Measurements from ENCODE around the gene RERE. TPM values are rescaled to one million over a fixed set of nuclear protein-coding genes. Genes with fewer than 3 reads are reported as not detected.
A peak's percentile ranks its signal among the peaks of the same experiment; 100 is the strongest.

RERE gene
- total and polyA plus RNA-seq, 11 donors, result 53.5 to 236 (median 121) TPM

DNA sequence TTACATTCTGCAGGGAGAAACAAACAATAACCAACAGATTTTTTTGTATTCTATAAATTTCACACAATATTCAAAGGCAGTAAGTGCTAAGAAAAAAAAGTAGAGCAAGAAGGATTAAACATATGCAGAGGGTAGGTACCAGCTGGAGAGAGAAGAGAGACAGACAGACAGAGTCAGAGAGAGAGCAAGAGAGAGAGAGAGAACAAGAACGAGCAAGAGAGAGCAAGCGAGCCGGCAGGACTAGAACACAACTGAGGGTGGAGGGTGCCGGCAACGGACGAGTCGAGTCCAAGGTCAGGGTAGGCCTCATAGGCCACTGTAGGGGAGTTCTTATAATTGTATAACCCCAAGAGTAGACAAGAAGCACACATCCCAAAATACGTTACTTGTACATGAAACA is 97.1 kb downstream of the RERE start:
- intact Hi-C loops (cut with DNase I), result loop anchor here in 4 of 10 donors (10.0 kb wide), 3 partner anchors 124 to 366 kb away; no protein-coding TSS in a partner anchor
- Histone ChIP-seq H3K4me3 (no peak overlapping the region), H3K9me3 (no peaks in the 10 kb centered on the region), H3K4me1 (peaks cover 0 to 5% (median 0%) of the 10 kb centered on the region in 12 donors), H3K27ac (no peak overlapping the region), H3K36me3 (no peaks in the 10 kb centered on the region), H3K27me3 (no peaks in the 10 kb centered on the region)
- TF ChIP-seq, protein P1, sequence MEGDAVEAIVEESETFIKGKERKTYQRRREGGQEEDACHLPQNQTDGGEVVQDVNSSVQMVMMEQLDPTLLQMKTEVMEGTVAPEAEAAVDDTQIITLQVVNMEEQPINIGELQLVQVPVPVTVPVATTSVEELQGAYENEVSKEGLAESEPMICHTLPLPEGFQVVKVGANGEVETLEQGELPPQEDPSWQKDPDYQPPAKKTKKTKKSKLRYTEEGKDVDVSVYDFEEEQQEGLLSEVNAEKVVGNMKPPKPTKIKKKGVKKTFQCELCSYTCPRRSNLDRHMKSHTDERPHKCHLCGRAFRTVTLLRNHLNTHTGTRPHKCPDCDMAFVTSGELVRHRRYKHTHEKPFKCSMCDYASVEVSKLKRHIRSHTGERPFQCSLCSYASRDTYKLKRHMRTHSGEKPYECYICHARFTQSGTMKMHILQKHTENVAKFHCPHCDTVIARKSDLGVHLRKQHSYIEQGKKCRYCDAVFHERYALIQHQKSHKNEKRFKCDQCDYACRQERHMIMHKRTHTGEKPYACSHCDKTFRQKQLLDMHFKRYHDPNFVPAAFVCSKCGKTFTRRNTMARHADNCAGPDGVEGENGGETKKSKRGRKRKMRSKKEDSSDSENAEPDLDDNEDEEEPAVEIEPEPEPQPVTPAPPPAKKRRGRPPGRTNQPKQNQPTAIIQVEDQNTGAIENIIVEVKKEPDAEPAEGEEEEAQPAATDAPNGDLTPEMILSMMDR (IDR thresholded peaks at IDR 0.05), result no peak
- TF ChIP-seq POLR2A (IDR thresholded peaks at IDR 0.05), result no peak
- no peak for DNase-seq
- WGBS, 4 donors, result 93 to 98% (median 96%) methylated on average over 8 of the region's 8 CpGs
- no peak for ATAC-seq

DNA sequence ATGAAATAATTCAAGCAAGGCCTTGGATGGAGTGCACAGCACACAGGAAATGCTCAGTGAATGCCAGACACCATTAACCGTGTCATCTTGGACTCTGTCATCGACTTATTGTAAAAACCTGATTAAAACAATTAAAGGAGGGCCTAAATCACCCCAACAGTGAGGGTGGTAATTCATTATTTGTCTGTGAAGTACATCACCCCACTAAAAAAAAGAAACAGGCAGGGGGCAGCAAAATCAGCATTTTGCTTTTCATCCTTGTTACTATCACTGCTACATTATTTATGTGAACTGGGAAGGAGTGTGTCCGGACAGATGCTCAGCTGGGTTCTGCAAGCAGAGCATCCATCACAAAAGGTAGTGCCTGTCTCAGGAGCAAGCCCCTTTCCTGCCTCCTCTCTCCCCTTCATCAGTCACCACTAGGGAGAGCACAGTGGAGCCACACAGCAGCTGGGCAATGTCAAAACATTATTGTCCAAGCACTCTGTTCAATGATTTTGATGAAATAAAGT is 98.5 kb downstream of the RERE start:
- DNase-seq (no peak), ATAC-seq (no peak)
- Histone ChIP-seq H3K27ac (no peak overlapping the region), H3K27me3 (no peaks in the 10 kb centered on the region), H3K4me3 (no peak overlapping the region), H3K4me1 (peaks cover 0 to 5% (median 0%) of the 10 kb centered on the region in 12 donors), H3K36me3 (no peaks in the 10 kb centered on the region), H3K9me3 (no peaks in the 10 kb centered on the region)
- TF ChIP-seq POLR2A (IDR thresholded peaks at IDR 0.05), result no peak
- TF ChIP-seq, protein P1 (IDR thresholded peaks at IDR 0.05), result peak in 7 of 12 donors; percentile 7 to 37 (median 23)
- intact Hi-C loops (cut with DNase I), result no loop called here
- WGBS, 4 donors, result 20 to 50% (median 45%) methylated on average over 3 of the region's 3 CpGs

DNA sequence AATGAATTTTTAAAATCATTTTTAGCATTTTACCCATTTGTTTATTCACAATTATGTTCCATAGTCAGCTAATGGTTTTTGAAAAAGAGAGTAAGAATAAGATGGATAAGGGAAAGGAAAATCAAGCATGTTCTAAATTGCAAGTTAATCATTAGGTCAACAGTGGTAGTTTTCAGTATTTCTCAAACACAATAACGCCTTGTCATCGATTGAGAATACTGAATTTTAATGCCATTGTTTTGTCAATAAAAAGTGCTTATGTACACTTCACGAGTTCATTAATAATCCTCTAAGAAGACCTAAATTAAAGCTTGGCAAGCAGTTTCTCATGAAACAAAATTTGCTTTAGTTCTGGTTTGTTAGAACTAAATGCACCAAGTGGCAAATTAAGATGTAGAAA is 100.3 kb downstream of the RERE start:
- ATAC-seq (no peak), DNase-seq (no peak)
- H3K4me1 ChIP-seq, result peaks cover 0 to 17% (median 13%) of the 10 kb centered on the region in 12 donors
- H3K27me3 ChIP-seq, result no peaks in the 10 kb centered on the region
- no peak overlapping the region for H3K4me3 ChIP-seq
- 91 to 94% (median 93%) methylated on average over 3 of the region's 3 CpGs for WGBS, 4 donors
- intact Hi-C loops (cut with DNase I), result no loop called here
- H3K27ac ChIP-seq, result no peak overlapping the region
- no peak for TF ChIP-seq POLR2A (IDR thresholded peaks at IDR 0.05)
- TF ChIP-seq, protein P1 (IDR thresholded peaks at IDR 0.05), result no peak
- no peaks in the 10 kb centered on the region for H3K36me3 ChIP-seq
- no peaks in the 10 kb centered on the region for H3K9me3 ChIP-seq

DNA sequence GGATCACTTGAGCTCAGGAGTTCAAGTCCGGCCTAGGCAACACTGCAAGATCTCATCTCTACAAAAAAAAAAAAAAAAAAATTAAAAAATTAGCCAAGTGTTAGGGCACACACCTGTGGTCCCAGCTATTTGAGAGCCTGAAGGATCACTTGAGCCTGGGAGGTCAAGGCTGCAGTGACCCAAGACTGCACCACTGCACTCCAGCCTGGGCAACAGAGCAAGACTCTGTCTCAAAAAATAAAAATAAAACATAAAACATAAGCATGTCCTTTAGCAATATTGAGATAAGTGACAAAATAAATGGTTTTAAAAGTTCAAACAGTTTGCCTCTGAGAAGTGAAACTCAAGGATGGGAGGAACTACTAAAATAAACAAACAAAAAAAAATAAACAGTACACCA is 101.2 kb downstream of the RERE start:
- WGBS, 4 donors, result 94 to 100% (median 96%) methylated on average over 1 of the region's 1 CpG
- no peaks in the 10 kb centered on the region for H3K36me3 ChIP-seq
- TF ChIP-seq, protein P1 (IDR thresholded peaks at IDR 0.05), result no peak
- no peak for TF ChIP-seq POLR2A (IDR thresholded peaks at IDR 0.05)
- DNase-seq, result no peak
- no peak overlapping the region for H3K27ac ChIP-seq
- no peaks in the 10 kb centered on the region for H3K9me3 ChIP-seq
- H3K27me3 ChIP-seq, result no peaks in the 10 kb centered on the region
- intact Hi-C loops (cut with DNase I), result no loop called here
- no peak overlapping the region for H3K4me3 ChIP-seq
- H3K4me1 ChIP-seq, result peaks cover 0 to 26% (median 20%) of the 10 kb centered on the region in 12 donors
- no peak for ATAC-seq

Measured in heart left ventricle (tissue), 16 donors.